Pulmonary artery endothelial cell (primary cell): ENCODE data around the gene IVL. TPM values are rescaled to one million over a fixed set of nuclear protein-coding genes. Genes with fewer than 3 reads are reported as not detected.

Source experiments
- DNase-seq: peaks from one replicate; pipeline ENCODE4 v3.0.0-alpha.2; 2011; ENCODE audit warnings: low read depth, low spot score
- total RNA-seq: library from RNA; depleted of rRNA; stranded (reverse); fragments of >200 nt; gene quantifications from 2 replicates; pipeline ENCODE4 v1.2.3, GENCODE V29; 2014

Gene IVL
- total RNA-seq, 1 donor from 2014 or later, result under 0.01 TPM

GRCh38 chr1:152888126-152888525 lies 20.2 kb upstream of the IVL start:
- DNase-seq, result no peak

- DNase-seq, result no peak
Observed at GRCh38 chr1:152899027-152899426, 9.3 kb upstream of the IVL start.

GRCh38 chr1:152899883-152900282 lies 8.5 kb upstream of the IVL start:
- no peak for DNase-seq

- DNase-seq, result no peak
Observed at GRCh38 chr1:152901631-152902030, 6.7 kb upstream of the IVL start.

- DNase-seq, result no peak
Observed at GRCh38 chr1:152902636-152903035, 5.7 kb upstream of the IVL start.

GRCh38 chr1:152904688-152905440 lies 3.5 kb upstream of the IVL start:
- no peak for DNase-seq

- DNase-seq, result no peak
Observed at GRCh38 chr1:152906023-152906565, 2.3 kb upstream of the IVL start.

GRCh38 chr1:152909206-152909605 lies 860 bp downstream of the IVL start:
- DNase-seq, result no peak

- DNase-seq, result no peak
Observed at GRCh38 chr1:152912471-152912870, 4.1 kb downstream of the IVL start.

GRCh38 chr1:152912900-152913299 lies 4.6 kb downstream of the IVL start:
- DNase-seq, result no peak

- no peak for DNase-seq
Observed at GRCh38 chr1:152917794-152918193, 9.4 kb downstream of the IVL start.

- DNase-seq, result no peak
Observed at GRCh38 chr1:152919071-152919470, 10.7 kb downstream of the IVL start.

GRCh38 chr1:152924191-152924590 lies 15.8 kb downstream of the IVL start:
- DNase-seq, result no peak

- no peak for DNase-seq
Observed at GRCh38 chr1:152926091-152926490, 17.7 kb downstream of the IVL start.

- no peak for DNase-seq
Observed at GRCh38 chr1:152928671-152929070, 20.3 kb downstream of the IVL start.

GRCh38 chr1:152932170-152932811 lies 23.9 kb downstream of the IVL start:
- no peak for DNase-seq

- no peak for DNase-seq
Observed at GRCh38 chr1:152933196-152933595, 24.9 kb downstream of the IVL start.

- no peak for DNase-seq
Observed at GRCh38 chr1:152940614-152941013, 32.3 kb downstream of the IVL start.

- no peak for DNase-seq
Observed at GRCh38 chr1:152941037-152941711, 32.8 kb downstream of the IVL start.

GRCh38 chr1:152942161-152942560 lies 33.8 kb downstream of the IVL start:
- no peak for DNase-seq

- no peak for DNase-seq
Observed at GRCh38 chr1:152946248-152946647, 37.9 kb downstream of the IVL start.

- no peak for DNase-seq
Observed at GRCh38 chr1:152946651-152947256, 38.4 kb downstream of the IVL start, which contains the start of gene SPRR5. Gene SPRR5 (plus strand): TSS chr1:152947206. CDS start chr1:152948555, 1,349 bp downstream.
